Body of pancreas (tissue), 4 donors: ENCODE results near the gene ZNF605. TPM values are rescaled to one million over a fixed set of nuclear protein-coding genes. Genes with fewer than 3 reads are reported as not detected.
A peak's percentile ranks its signal among the peaks of the same experiment; 100 is the strongest.
"Not testable (repeated sequence)": the region's sequence is repeated elsewhere in the genome, so short reads cannot be mapped to it uniquely, and the experiment has no call there.

Source experiments
- ATAC-seq: fragments of 150-250 bp; one replicate; pipeline ENCODE4 v1.9.1; 2016
- DNase-seq, 4 donors: peaks; one replicate each; pipeline ENCODE4 v3.0.0-alpha.2; 2019
- H3K27ac ChIP-seq, 4 donors: fragments of 200-600 bp; sonication (generic); 1 replicate in 3 of 4; 2 replicates in 1 of 4; pipeline versions ENCODE4 v1.5.1 to v1.6.1; 2016 to 2019; ENCODE audit warnings: mild to moderate bottlenecking in 1 of 4, mixed read lengths in 1 of 4, moderate library complexity in 1 of 4
- H3K27me3 ChIP-seq, 2 donors: fragments of 200-600 bp; sonication (generic); one replicate each; pipeline ENCODE4 v1.6.0; 2016; ENCODE audit warnings: mild to moderate bottlenecking in 1 of 2
- H3K36me3 ChIP-seq, 2 donors: fragments of 200-600 bp; sonication (generic); replicated peaks in 1 of 2; 2 replicates each; pipeline ENCODE4 v1.5.1; 2016; ENCODE audit warnings: low read depth in 2 of 2; ENCODE audit not compliant: insufficient read depth in 1 of 2
- H3K4me1 ChIP-seq: fragments of 200-600 bp; sonication (generic); one replicate; pipeline ENCODE4 v1.6.0; 2016
- H3K4me3 ChIP-seq, 2 donors: fragments of 200-600 bp; sonication (generic); 1 replicate in 1 of 2; 2 replicates in 1 of 2; pipeline ENCODE4 v1.5.1; 2016 to 2019
- H3K9me3 ChIP-seq, 3 donors: fragments of 200-600 bp; sonication (generic); 1 replicate in 2 of 3; 2 replicates in 1 of 3; pipeline ENCODE4 v1.5.1; 2016
- CTCF ChIP-seq, 7 experiments: fragments of 450-650 bp in 4 of 7; fragments of 200-600 bp in 3 of 7; sonication (generic) in 3 of 7; IDR thresholded peaks; one replicate each; pipeline ENCODE4 v1.5.1; 2016 to 2019; ENCODE audit warnings: antibody characterized with exemption in 7 of 7
- POLR2A ChIP-seq, 3 donors: fragments of 450-650 bp; IDR thresholded peaks; one replicate each; pipeline ENCODE4 v1.6.1; 2016; ENCODE audit warnings: antibody characterized with exemption in 3 of 3, mild to moderate bottlenecking in 2 of 3
- WGBS, 2 donors: methylation state at CpG; one replicate each; pipeline ENCODE4 v1.1.5; 2017; 5-methylcytosine and 5-hydroxymethylcytosine counted together
- intact Hi-C: fragments of 100-400 bp; cut with DNase I; formaldehyde crosslinking; loops from one replicate; pipeline ENCODE4 v1.15.1; 2023
- total RNA-seq, 2 donors: library from RNA; depleted of rRNA; stranded (reverse); fragments of >200 nt; gene quantifications; one replicate each; pipeline ENCODE4 v1.1.0, GENCODE V29; 2016

ZNF605 gene
- total RNA-seq, 2 donors from 2014 or later: 10.4 to 18.1 TPM

GRCh38 chr12:132963947-132964346 lies 7.8 kb upstream of the ZNF605 start:
- DNase-seq: peak; percentile 46 to 69 (median 58)
- H3K36me3 ChIP-seq: not testable (repeated sequence)

GRCh38 chr12:132961790-132962189 lies 5.7 kb upstream of the ZNF605 start:
- ATAC-seq, intact Hi-C loops, DNase-seq: not testable (repeated sequence)

More at GRCh38 chr12:132963947-132964346, 7.8 kb upstream of the ZNF605 start:
- H3K27ac ChIP-seq, H3K27me3 ChIP-seq, ATAC-seq, H3K4me1 ChIP-seq, H3K4me3 ChIP-seq, H3K9me3 ChIP-seq, intact Hi-C loops: not testable (repeated sequence)
- peak; percentile 8 to 49 (median 36) for TF ChIP-seq CTCF (IDR thresholded peaks at IDR 0.05)
- 38 to 51% methylated on average over 10 of the region's 10 CpGs for WGBS, 2 donors

GRCh38 chr12:132955094-132956010 lies 754 bp downstream of the ZNF605 start:
- TF ChIP-seq POLR2A (IDR thresholded peaks at IDR 0.05): peak in 1 of 3 donors; percentile 7
- no peak for TF ChIP-seq CTCF (IDR thresholded peaks at IDR 0.05)
- Histone ChIP-seq H3K4me1 (peaks cover 21% of the 10 kb centered on the region), H3K4me3 (peak overlapping the region; percentile 68 to 89), H3K9me3 (peaks cover 0 to 4% (median 0%) of the 10 kb centered on the region in 3 donors), H3K27ac (peak overlapping the region; percentile 76 to 92 (median 88)), H3K27me3 (no peaks in the 10 kb centered on the region), H3K36me3 (no peaks in the 10 kb centered on the region)
- peak; percentile 30 to 50 (median 40) for DNase-seq
- ATAC-seq: peak; percentile 29
- 14 to 15% methylated on average over 28 to 39 of the region's 39 CpGs for WGBS, 2 donors
- intact Hi-C loops: no loop called here

More at GRCh38 chr12:132961790-132962189, 5.7 kb upstream of the ZNF605 start:
- WGBS, 2 donors: 97 to 99% methylated on average over 14 of the region's 14 CpGs
- H3K27ac ChIP-seq, H3K4me1 ChIP-seq, H3K27me3 ChIP-seq, H3K4me3 ChIP-seq, H3K36me3 ChIP-seq, H3K9me3 ChIP-seq: not testable (repeated sequence)

- DNase-seq (no peak), ATAC-seq (no peak)
- peaks cover 21% of the 10 kb centered on the region for H3K4me1 ChIP-seq
- no peak overlapping the region for H3K4me3 ChIP-seq
- WGBS, 2 donors: 92 to 93% methylated on average over 14 of the region's 14 CpGs
- no peaks in the 10 kb centered on the region for H3K27me3 ChIP-seq
- no peaks in the 10 kb centered on the region for H3K36me3 ChIP-seq
- no peak for TF ChIP-seq CTCF (IDR thresholded peaks at IDR 0.05)
- no peak for TF ChIP-seq POLR2A (IDR thresholded peaks at IDR 0.05)
- intact Hi-C loops: no loop called here
- H3K27ac ChIP-seq: peak overlapping the region in 1 of 4 donors; percentile 89
- peaks cover 0 to 11% (median 0%) of the 10 kb centered on the region in 3 donors for H3K9me3 ChIP-seq
Observed at GRCh38 chr12:132954471-132955048, 1.5 kb downstream of the ZNF605 start.

GRCh38 chr12:132953771-132954170 lies 2.3 kb downstream of the ZNF605 start:
- intact Hi-C loops: no loop called here
- no peaks in the 10 kb centered on the region for H3K36me3 ChIP-seq
- TF ChIP-seq CTCF (IDR thresholded peaks at IDR 0.05) (no peak), POLR2A (IDR thresholded peaks at IDR 0.05) (no peak)
- no peak overlapping the region for H3K4me3 ChIP-seq
- H3K27ac ChIP-seq: no peak overlapping the region
- H3K27me3 ChIP-seq: no peaks in the 10 kb centered on the region
- 85 to 98% methylated on average over 7 of the region's 7 CpGs for WGBS, 2 donors
- DNase-seq (no peak), ATAC-seq (no peak)
- peaks cover 0 to 19% (median 0%) of the 10 kb centered on the region in 3 donors for H3K9me3 ChIP-seq
- peaks cover 21% of the 10 kb centered on the region for H3K4me1 ChIP-seq
